Prostate gland (tissue), 2 donors: Measurements from ENCODE around the gene DYSF. TPM values are rescaled to one million over a fixed set of nuclear protein-coding genes. Genes with fewer than 3 reads are reported as not detected.

ENCODE experiments used
- DNase-seq: peaks from one replicate; pipeline ENCODE4 v3.0.0-alpha.2; 2019; ENCODE audit warnings: low spot score
- H3K27ac ChIP-seq, 2 donors: fragments of 200-600 bp; sonication (generic); 2 replicates each; pipeline ENCODE4 v1.5.1; 2017 to 2019
- H3K27me3 ChIP-seq: fragments of 200-600 bp; sonication (generic); replicated peaks from 2 replicates; pipeline ENCODE4 v1.5.1; 2019; ENCODE audit not compliant: insufficient read depth
- H3K36me3 ChIP-seq, 2 donors: fragments of 200-600 bp; sonication (generic); 1 replicate in 1 of 2; 2 replicates in 1 of 2; pipeline versions ENCODE4 v1.5.1 to v1.8.1; 2017 to 2019
- H3K4me1 ChIP-seq: fragments of 200-600 bp; sonication (generic); replicated peaks from 2 replicates; pipeline ENCODE4 v1.5.1; 2019
- H3K4me3 ChIP-seq, 2 donors: fragments of 200-600 bp; sonication (generic); 2 replicates each; pipeline ENCODE4 v1.5.1; 2017 to 2019
- H3K9me3 ChIP-seq: fragments of 200-600 bp; sonication (generic); 2 replicates; pipeline ENCODE4 v1.5.1; 2017
- POLR2A ChIP-seq: fragments of 450-650 bp; IDR thresholded peaks from one replicate; pipeline ENCODE4 v1.6.1; 2016; ENCODE audit warnings: antibody characterized with exemption, mild to moderate bottlenecking
- POLR2AphosphoS5 ChIP-seq: sonication (generic); formaldehyde crosslinking; IDR thresholded peaks from one replicate; pipeline ENCODE4 v1.6.1; 2017; ENCODE audit warnings: antibody characterized with exemption
- WGBS: methylation state at CpG from one replicate; pipeline ENCODE4 v1.1.5; 2018; 5-methylcytosine and 5-hydroxymethylcytosine counted together
- intact Hi-C: fragments of 100-400 bp; cut with DNase I; formaldehyde crosslinking; loops from one replicate; pipeline ENCODE4 v1.14.2; 2022
- total RNA-seq, 2 donors: library from RNA; depleted of rRNA; stranded (reverse); fragments of >200 nt; gene quantifications; one replicate each; pipeline ENCODE4 v1.1.0, GENCODE V29; 2016
- TF ChIP-seq, protein P1 (sequence below), 4 experiments: fragments of 200-600 bp in 2 of 4; fragments of 450-650 bp in 2 of 4; sonication (generic) in 2 of 4; IDR thresholded peaks; 1 replicate in 3 of 4; 2 replicates in 1 of 4; pipeline ENCODE4 v1.5.1; 2016 to 2019; ENCODE audit warnings: antibody characterized with exemption in 4 of 4, mild to moderate bottlenecking in 2 of 4, moderate library complexity in 2 of 4

The DYSF gene
- total RNA-seq, 2 donors from 2014 or later, result 5.9 to 9.4 TPM

- Histone ChIP-seq H3K9me3 (no peaks in the 10 kb centered on the region), H3K27ac (no peak overlapping the region), H3K27me3 (no peaks in the 10 kb centered on the region), H3K4me3 (no peak overlapping the region), H3K4me1 (no peaks in the 10 kb centered on the region), H3K36me3 (no peaks in the 10 kb centered on the region)
- intact Hi-C loops, result no loop called here
- 58% methylated on average over 1 of the region's 1 CpG for WGBS
- TF ChIP-seq POLR2AphosphoS5 (no peak), POLR2A (no peak)
- TF ChIP-seq, protein P1, sequence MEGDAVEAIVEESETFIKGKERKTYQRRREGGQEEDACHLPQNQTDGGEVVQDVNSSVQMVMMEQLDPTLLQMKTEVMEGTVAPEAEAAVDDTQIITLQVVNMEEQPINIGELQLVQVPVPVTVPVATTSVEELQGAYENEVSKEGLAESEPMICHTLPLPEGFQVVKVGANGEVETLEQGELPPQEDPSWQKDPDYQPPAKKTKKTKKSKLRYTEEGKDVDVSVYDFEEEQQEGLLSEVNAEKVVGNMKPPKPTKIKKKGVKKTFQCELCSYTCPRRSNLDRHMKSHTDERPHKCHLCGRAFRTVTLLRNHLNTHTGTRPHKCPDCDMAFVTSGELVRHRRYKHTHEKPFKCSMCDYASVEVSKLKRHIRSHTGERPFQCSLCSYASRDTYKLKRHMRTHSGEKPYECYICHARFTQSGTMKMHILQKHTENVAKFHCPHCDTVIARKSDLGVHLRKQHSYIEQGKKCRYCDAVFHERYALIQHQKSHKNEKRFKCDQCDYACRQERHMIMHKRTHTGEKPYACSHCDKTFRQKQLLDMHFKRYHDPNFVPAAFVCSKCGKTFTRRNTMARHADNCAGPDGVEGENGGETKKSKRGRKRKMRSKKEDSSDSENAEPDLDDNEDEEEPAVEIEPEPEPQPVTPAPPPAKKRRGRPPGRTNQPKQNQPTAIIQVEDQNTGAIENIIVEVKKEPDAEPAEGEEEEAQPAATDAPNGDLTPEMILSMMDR (IDR thresholded peaks at IDR 0.05), result no peak
- DNase-seq, result no peak
Measured at GRCh38 chr2:71476495-71476894, 23.1 kb downstream of the DYSF start.

DNA sequence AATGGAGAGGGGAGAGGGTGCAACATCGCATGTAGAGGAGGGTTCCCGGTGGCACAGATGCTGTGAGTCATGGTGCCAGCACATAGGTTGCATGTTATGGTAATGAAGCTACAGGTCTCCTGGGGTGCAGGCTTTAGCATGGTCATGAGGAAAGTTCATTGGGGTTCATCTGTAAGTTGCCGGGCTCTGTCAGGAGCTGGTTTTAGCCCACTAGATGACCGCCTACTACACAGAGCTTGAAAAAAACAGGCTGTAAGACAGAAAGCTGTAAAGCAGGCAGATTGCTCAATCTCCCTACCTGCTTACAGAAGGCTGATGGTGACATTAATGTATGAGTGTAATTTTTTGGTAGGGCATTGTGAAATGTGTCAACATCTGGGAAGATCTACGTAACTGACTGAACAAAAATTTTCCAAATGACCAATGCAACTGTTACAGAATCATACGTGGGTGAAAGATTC lies 23.9 kb downstream of the DYSF start:
- TF ChIP-seq, protein P1 (IDR thresholded peaks at IDR 0.05), result no peak
- TF ChIP-seq POLR2AphosphoS5 (no peak), POLR2A (no peak)
- intact Hi-C loops, result no loop called here
- Histone ChIP-seq H3K27me3 (no peaks in the 10 kb centered on the region), H3K4me1 (no peaks in the 10 kb centered on the region), H3K36me3 (no peaks in the 10 kb centered on the region), H3K27ac (no peak overlapping the region), H3K4me3 (no peak overlapping the region), H3K9me3 (no peaks in the 10 kb centered on the region)
- 66% methylated on average over 6 of the region's 6 CpGs for WGBS
- no peak for DNase-seq

DNA sequence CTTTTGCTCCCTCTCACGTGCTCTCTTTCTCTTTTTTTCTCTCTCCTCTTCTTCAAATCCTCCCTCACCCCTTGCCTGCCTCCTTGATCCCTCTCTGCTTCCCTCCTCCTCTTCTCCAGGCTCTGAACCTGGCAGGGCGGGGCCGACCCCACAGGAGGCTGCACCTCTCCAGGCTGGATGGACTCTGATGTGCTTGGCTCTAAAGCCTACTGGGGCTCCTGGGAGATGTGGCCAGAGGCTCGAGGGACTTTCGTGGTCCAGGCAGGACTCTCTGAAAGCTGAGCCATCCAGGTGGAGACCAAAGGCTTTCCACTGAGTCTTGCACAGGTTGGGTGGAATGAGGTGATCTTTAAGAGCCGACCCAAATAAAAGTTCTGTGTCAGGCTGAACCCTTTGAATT lies 25.4 kb downstream of the DYSF start:
- no peak for DNase-seq
- intact Hi-C loops, result no loop called here
- Histone ChIP-seq H3K27me3 (no peaks in the 10 kb centered on the region), H3K4me1 (no peaks in the 10 kb centered on the region), H3K4me3 (no peak overlapping the region), H3K27ac (no peak overlapping the region), H3K36me3 (no peaks in the 10 kb centered on the region), H3K9me3 (no peaks in the 10 kb centered on the region)
- TF ChIP-seq, protein P1 (IDR thresholded peaks at IDR 0.05), result no peak
- 70% methylated on average over 6 of the region's 6 CpGs for WGBS

DNA sequence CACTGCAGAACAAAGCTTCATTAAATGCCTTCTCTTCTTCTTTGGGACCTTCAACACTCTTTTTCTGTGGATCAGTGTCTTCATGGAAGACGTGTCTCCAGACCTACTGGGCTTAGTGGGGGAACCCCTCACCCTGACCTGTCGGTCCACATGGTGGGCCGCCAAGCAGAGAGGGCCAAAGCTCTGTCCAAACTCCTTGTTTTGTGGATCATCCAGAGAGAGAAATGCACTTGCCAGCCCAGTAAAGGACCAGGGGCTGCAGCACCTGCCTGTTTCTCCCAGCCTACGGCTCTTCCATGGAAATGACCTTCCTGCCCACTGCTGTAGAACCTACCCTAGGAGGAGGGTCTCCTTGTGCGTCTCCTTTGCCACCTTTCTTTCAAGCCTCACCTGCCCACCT lies 25.9 kb downstream of the DYSF start:
- Histone ChIP-seq H3K4me1 (no peaks in the 10 kb centered on the region), H3K4me3 (no peak overlapping the region), H3K27me3 (no peaks in the 10 kb centered on the region), H3K36me3 (no peaks in the 10 kb centered on the region), H3K9me3 (no peaks in the 10 kb centered on the region), H3K27ac (no peak overlapping the region)
- intact Hi-C loops, result no loop called here
- DNase-seq, result no peak
- 97% methylated on average over 5 of the region's 5 CpGs for WGBS
- TF ChIP-seq POLR2A (no peak), POLR2AphosphoS5 (no peak)
- TF ChIP-seq, protein P1 (IDR thresholded peaks at IDR 0.05), result no peak

- intact Hi-C loops, result no loop called here
- Histone ChIP-seq H3K4me3 (no peak overlapping the region), H3K27ac (no peak overlapping the region), H3K4me1 (no peaks in the 10 kb centered on the region), H3K36me3 (no peaks in the 10 kb centered on the region), H3K9me3 (no peaks in the 10 kb centered on the region), H3K27me3 (no peaks in the 10 kb centered on the region)
- DNase-seq, result no peak
- WGBS, result 94% methylated on average over 4 of the region's 4 CpGs
- TF ChIP-seq POLR2AphosphoS5, result no peak
- TF ChIP-seq, protein P1 (IDR thresholded peaks at IDR 0.05), result no peak
- no peak for TF ChIP-seq POLR2A
Measured at GRCh38 chr2:71481111-71481510, 27.8 kb downstream of the DYSF start.
